WTC11 (cell line): Measurements from ENCODE around the gene SCAF8.

Source experiments
- CREM ChIP-seq: sonication (generic); formaldehyde crosslinking; IDR thresholded peaks from 2 replicates; pipeline ENCODE4 v1.8.1; 2022; ENCODE audit warnings: mild to moderate bottlenecking, missing genetic modification reagents, moderate library complexity
- CTCF ChIP-seq: fragments of 200-600 bp; IDR thresholded peaks from 2 replicates; pipeline ENCODE4 v1.8.0; 2022; ENCODE audit warnings: antibody characterized with exemption
- ETV6 ChIP-seq: sonication (generic); formaldehyde crosslinking; IDR thresholded peaks from 2 replicates; pipeline ENCODE4 v1.8.1; 2022; ENCODE audit warnings: mild to moderate bottlenecking, missing genetic modification reagents
- FOXP4 ChIP-seq: sonication (generic); formaldehyde crosslinking; IDR thresholded peaks from 2 replicates; pipeline ENCODE4 v1.8.0; 2022; ENCODE audit warnings: mild to moderate bottlenecking, missing genetic modification reagents
- JUN ChIP-seq: sonication (generic); formaldehyde crosslinking; IDR thresholded peaks from 2 replicates; pipeline ENCODE4 v1.8.0; 2023; ENCODE audit warnings: mild to moderate bottlenecking, missing genetic modification reagents
- TCF7 ChIP-seq: sonication (generic); formaldehyde crosslinking; IDR thresholded peaks from 2 replicates; pipeline ENCODE4 v1.8.0; 2022; ENCODE audit warnings: mild to moderate bottlenecking, low read depth, missing genetic modification reagents, moderate library complexity
- ZNF317 ChIP-seq: sonication (generic); formaldehyde crosslinking; IDR thresholded peaks from 2 replicates; pipeline ENCODE4 v1.8.1; 2023; ENCODE audit warnings: low read depth, mild to moderate bottlenecking, moderate library complexity, missing genetic modification reagents, borderline replicate concordance

GRCh38 chr6:154821099-154821498 lies 87.9 kb downstream of the SCAF8 start:
- TF ChIP-seq CTCF, result no peak
- TF ChIP-seq ETV6, result no peak
- TF ChIP-seq TCF7 (CRISPR knock-in tag), result no peak
- no peak for TF ChIP-seq CREM (CRISPR knock-in tag)
- TF ChIP-seq FOXP4, result no peak
- TF ChIP-seq JUN (CRISPR knock-in tag), result no peak
- TF ChIP-seq ZNF317 (CRISPR knock-in tag), result no peak
